IMR-90 (cell line): ENCODE measurements around the gene CCDC167. TPM values are rescaled to one million over a fixed set of nuclear protein-coding genes. Genes with fewer than 3 reads are reported as not detected.

ENCODE experiments used
- ATAC-seq: fragments of 200-7000 bp; cut with Tn5 transposase; 2 replicates; pipeline ENCODE4 v1.9.1; 2020; ENCODE audit warnings: low read depth, mild to moderate bottlenecking, moderate library complexity
- BruUV-seq: library from RNA; stranded (reverse); fragments of 400-500 nt; replicated peaks from 2 replicates; lab custom pipeline; 2021; lab: Mats Ljungman, UMichigan
- CTCF ChIA-PET: fragments of 300-600 bp; formaldehyde crosslinking; extraction: SDS; loops from one replicate; lab custom pipeline; 2021; ENCODE audit warnings: antibody characterized with exemption; lab: Yijun Ruan, JAX
- POLR2A ChIA-PET: fragments of 300-600 bp; sonication (Branson Sonifier 250); formaldehyde crosslinking; loops from one replicate; lab custom pipeline; 2022; ENCODE audit warnings: antibody characterized with exemption; ENCODE audit not compliant: unreplicated experiment; lab: Charles Lee
- DNase-seq: peaks from one replicate; pipeline ENCODE4 v3.0.0; 2013
- H2AFZ ChIP-seq: replicated peaks from 2 replicates; pipeline ENCODE3; 2013; ENCODE audit warnings: low read length, mild to moderate bottlenecking; ENCODE audit not compliant: poor library complexity
- H2AK5ac ChIP-seq: 2 replicates; pipeline ENCODE4 v1.6.1; 2013; ENCODE audit warnings: low read depth, low read length, inconsistent platforms
- H2AK9ac ChIP-seq: replicated peaks from 2 replicates; pipeline ENCODE3; 2013; ENCODE audit warnings: mild to moderate bottlenecking, low read depth, low read length, moderate library complexity; ENCODE audit not compliant: poor library complexity
- H2BK120ac ChIP-seq: 2 replicates; pipeline ENCODE4 v1.6.1; 2013; ENCODE audit warnings: low read depth, low read length, inconsistent platforms
- H2BK15ac ChIP-seq: 3 replicates; pipeline ENCODE4 v1.6.1; 2013; ENCODE audit warnings: low read depth, low read length, inconsistent platforms
- H2BK20ac ChIP-seq: 2 replicates; pipeline ENCODE4 v1.6.1; 2013; ENCODE audit warnings: low read depth, mild to moderate bottlenecking, inconsistent platforms, low read length, moderate library complexity
- H2BK5ac ChIP-seq: 2 replicates; pipeline ENCODE4 v1.6.1; 2013; ENCODE audit warnings: mild to moderate bottlenecking, low read depth, low read length, inconsistent platforms; ENCODE audit not compliant: poor library complexity, severe bottlenecking
- H3K14ac ChIP-seq: replicated peaks from 2 replicates; pipeline ENCODE4 v1.6.1; 2013; ENCODE audit warnings: low read depth, low read length, inconsistent platforms
- H3K18ac ChIP-seq: 2 replicates; pipeline ENCODE4 v1.6.1; 2013; ENCODE audit warnings: low read depth, low read length, control low read depth
- H3K23ac ChIP-seq: 2 replicates; pipeline ENCODE4 v1.6.1; 2013; ENCODE audit warnings: low read depth, low read length, inconsistent platforms
- H3K27ac ChIP-seq: 2 replicates; pipeline ENCODE4 v1.5.1; 2013; ENCODE audit warnings: mild to moderate bottlenecking, control low read depth, low read length; ENCODE audit not compliant: insufficient read depth
- H3K27me3 ChIP-seq: 2 replicates; pipeline ENCODE4 v1.6.1; 2013; ENCODE audit warnings: low read length; ENCODE audit not compliant: control insufficient read depth, insufficient read depth
- H3K36me3 ChIP-seq: 2 replicates; pipeline ENCODE4 v1.6.1; 2013; ENCODE audit warnings: low read length, mixed read lengths; ENCODE audit not compliant: control insufficient read depth, insufficient read depth
- H3K4ac ChIP-seq: 2 replicates; pipeline ENCODE4 v1.6.1; 2013; ENCODE audit warnings: low read depth, low read length, inconsistent platforms
- H3K4me1 ChIP-seq: 2 replicates; pipeline ENCODE4 v1.6.1; 2013; ENCODE audit warnings: low read length, mixed read lengths; ENCODE audit not compliant: control insufficient read depth, insufficient read depth
- H3K4me2 ChIP-seq: 2 replicates; pipeline ENCODE4 v1.6.1; 2013; ENCODE audit warnings: low read depth, mild to moderate bottlenecking, control low read depth, low read length, moderate library complexity
- H3K4me3 ChIP-seq: 2 replicates; pipeline ENCODE4 v1.5.1; 2013; ENCODE audit warnings: low read depth, mild to moderate bottlenecking, control low read depth, low read length, moderate library complexity; ENCODE audit not compliant: insufficient read depth
- H3K56ac ChIP-seq: 2 replicates; pipeline ENCODE4 v1.6.1; 2013; ENCODE audit warnings: low read length, inconsistent platforms; ENCODE audit not compliant: insufficient read depth; ENCODE audit errors: extremely low read depth
- H3K79me1 ChIP-seq, 2 experiments: 2 replicates each; pipeline ENCODE4 v1.6.1; 2013; ENCODE audit warnings: low read length in 2 of 2, inconsistent platforms in 1 of 2, low read depth in 1 of 2
- H3K9ac ChIP-seq: 2 replicates; pipeline ENCODE4 v1.6.1; 2013; ENCODE audit warnings: low read depth, low read length, control low read depth
- H3K9me1 ChIP-seq: 2 replicates; pipeline ENCODE4 v1.6.1; 2013; ENCODE audit warnings: low read length, inconsistent platforms; ENCODE audit not compliant: insufficient read depth
- H3K9me3 ChIP-seq: 2 replicates; pipeline ENCODE4 v1.6.1; 2013; ENCODE audit warnings: low read length; ENCODE audit not compliant: control insufficient read depth, insufficient read depth
- H4K20me1 ChIP-seq: 2 replicates; pipeline ENCODE4 v1.6.1; 2013; ENCODE audit warnings: low read length, inconsistent platforms; ENCODE audit not compliant: insufficient read depth
- H4K5ac ChIP-seq: 2 replicates; pipeline ENCODE4 v1.6.1; 2013; ENCODE audit warnings: mild to moderate bottlenecking, low read depth, low read length, control low read depth
- H4K8ac ChIP-seq, 2 experiments: 2 replicates each; pipeline ENCODE4 v1.6.1; 2013; ENCODE audit warnings: low read depth in 2 of 2, low read length in 2 of 2, control low read depth in 1 of 2, inconsistent platforms in 1 of 2
- H4K91ac ChIP-seq: 2 replicates; pipeline ENCODE4 v1.6.1; 2013; ENCODE audit warnings: low read depth, low read length, inconsistent platforms; ENCODE audit not compliant: insufficient read depth
- BHLHE40 ChIP-seq: fragments of 150-350 bp; IDR thresholded peaks from 2 replicates; pipeline ENCODE4 v1.6.1; 2016; ENCODE audit warnings: mild to moderate bottlenecking, low read depth, low read length
- CEBPB ChIP-seq: IDR thresholded peaks from 2 replicates; pipeline ENCODE4 v1.6.1; 2012; ENCODE audit warnings: low read depth, low read length, improper control_type of control experiment
- CHD1 ChIP-seq: IDR thresholded peaks from 2 replicates; pipeline ENCODE4 v1.6.1; 2012; ENCODE audit warnings: low read depth, low read length, improper control_type of control experiment
- ELK1 ChIP-seq: fragments of 150-350 bp; IDR thresholded peaks from 2 replicates; pipeline ENCODE4 v1.6.1; 2016; ENCODE audit warnings: low read depth, mild to moderate bottlenecking, low read length, moderate library complexity, borderline replicate concordance
- FOS ChIP-seq: fragments of 150-350 bp; IDR thresholded peaks from 2 replicates; pipeline ENCODE4 v1.6.1; 2016; ENCODE audit warnings: low read depth, low read length
- MAFK ChIP-seq: IDR thresholded peaks from 2 replicates; pipeline ENCODE4 v1.6.1; 2012; ENCODE audit warnings: low read depth, low read length, improper control_type of control experiment
- MAZ ChIP-seq: IDR thresholded peaks from 2 replicates; pipeline ENCODE4 v1.6.1; 2012; ENCODE audit warnings: low read depth, mild to moderate bottlenecking, low read length, improper control_type of control experiment, moderate library complexity, borderline replicate concordance
- MXI1 ChIP-seq: IDR thresholded peaks from 2 replicates; pipeline ENCODE4 v1.6.1; 2012; ENCODE audit warnings: low read depth, mild to moderate bottlenecking, low read length, moderate library complexity, borderline replicate concordance
- NFE2L2 ChIP-seq: fragments of 150-350 bp; IDR thresholded peaks from 2 replicates; pipeline ENCODE4 v1.6.1; 2016; ENCODE audit warnings: low read depth, mild to moderate bottlenecking, low read length
- POLR2A ChIP-seq: IDR thresholded peaks from 2 replicates; pipeline ENCODE4 v1.6.1; 2012; ENCODE audit warnings: mild to moderate bottlenecking, low read depth, low read length
- RAD21 ChIP-seq: IDR thresholded peaks from 2 replicates; pipeline ENCODE4 v1.6.1; 2012; ENCODE audit warnings: low read length, improper control_type of control experiment
- RCOR1 ChIP-seq: IDR thresholded peaks from 2 replicates; pipeline ENCODE4 v1.6.1; 2012; ENCODE audit warnings: mild to moderate bottlenecking, low read length, improper control_type of control experiment; ENCODE audit not compliant: insufficient replicate concordance
- RFX5 ChIP-seq: IDR thresholded peaks from 2 replicates; pipeline ENCODE4 v1.8.0; 2012; ENCODE audit warnings: low read depth, mild to moderate bottlenecking, low read length, moderate library complexity
- SMC3 ChIP-seq: fragments of 150-350 bp; IDR thresholded peaks from 2 replicates; pipeline ENCODE4 v1.6.1; 2016; ENCODE audit warnings: low read depth, mild to moderate bottlenecking, antibody characterized with exemption, low read length, moderate library complexity
- WGBS, 2 experiments: methylation state at CpG; one replicate each; pipeline versions ENCODE4 v1.1.5 to v1.1.7; 2013; ENCODE audit warnings: missing lambda C conversion rate in 2 of 2; ENCODE audit not compliant: insufficient read length in 1 of 2; ENCODE audit errors: extremely low coverage in 2 of 2; 5-methylcytosine and 5-hydroxymethylcytosine counted together
- dilution Hi-C: fragments of 300-500 bp; cut with HindIII; formaldehyde crosslinking; loops from one replicate; pipeline ENCODE4 v1.14.3; 2018; ENCODE audit warnings: low sequenced_read_pairs; ENCODE audit not compliant: unreplicated experiment
- in situ Hi-C: fragments of 300-500 bp; cut with MboI; formaldehyde crosslinking; loops from 3 replicates; pipeline ENCODE4 v1.14.3; 2019; ENCODE audit warnings: low sequenced_read_pairs, inconsistent platforms, mixed read lengths
- intact Hi-C: fragments of 100-400 bp; cut with micrococcal nuclease; formaldehyde crosslinking; loops from 2 replicates; pipeline ENCODE4 v1.10.0; 2022
- polyA plus RNA-seq, 3 experiments: library from polyadenylated mRNA; depleted of rRNA; stranded (reverse); fragments of >200 nt; gene quantifications; 2 replicates each; pipeline ENCODE4 v1.2.3, GENCODE V29; 2012; ENCODE audit warnings: low replicate concordance in 1 of 3
- total RNA-seq: library from RNA; depleted of rRNA; stranded (reverse); fragments of >200 nt; gene quantifications from 2 replicates; pipeline ENCODE4 v1.2.3, GENCODE V29; 2012
- TF ChIP-seq, protein P1 (sequence below): conservative IDR thresholded peaks from 2 replicates; pipeline ENCODE4 v1.5.1; 2012; ENCODE audit warnings: mild to moderate bottlenecking, low read depth, low read length, improper control_type of control experiment
- TF ChIP-seq, protein P2 (sequence below): fragments of 150-350 bp; IDR thresholded peaks from 2 replicates; pipeline ENCODE4 v1.6.1; 2017; ENCODE audit warnings: mild to moderate bottlenecking, antibody characterized with exemption, low read length, low read depth

Gene CCDC167
- total and polyA plus RNA-seq, 2 of the 4 experiments (the other 2 are of a cell fraction) = 35.8 to 96.8 TPM

- in situ Hi-C loops = no loop called here
Observed at GRCh38 chr6:37534893-37535292, 35.2 kb upstream of the CCDC167 start.

More at GRCh38 chr6:37534893-37535292, 35.2 kb upstream of the CCDC167 start:
- Histone ChIP-seq H3K27ac (no peak overlapping the region), H2BK120ac (no peak overlapping the region), H3K4me3 (no peak overlapping the region), H4K20me1 (peaks cover 8% of the 10 kb centered on the region; the same call in 1 of the 2 replicates), H3K4ac (no peak overlapping the region), H3K27me3 (peaks cover 89% of the 10 kb centered on the region), H2BK20ac (no peak overlapping the region), H3K79me1 (no peaks in the 10 kb centered on the region), H3K23ac (no peak overlapping the region), H3K9ac (no peak overlapping the region), H3K36me3 (no peaks in the 10 kb centered on the region), H2BK5ac (no peak overlapping the region), H2BK15ac (no peak overlapping the region), H4K5ac (no peak overlapping the region), H2AK9ac (no peak overlapping the region), H3K4me1 (peaks cover 4% of the 10 kb centered on the region; the same call in 1 of the 2 replicates), H3K18ac (no peak overlapping the region), H2AFZ (no peak overlapping the region), H4K8ac (no peak overlapping the region), H4K91ac (no peak overlapping the region), H3K9me3 (no peaks in the 10 kb centered on the region), H3K56ac (no peak overlapping the region), H3K4me2 (no peak overlapping the region), H3K9me1 (no peaks in the 10 kb centered on the region), H3K14ac (no peak overlapping the region), H2AK5ac (no peak overlapping the region)
- DNase-seq (no peak), ATAC-seq (no peak)
- ChIA-PET CTCF (no interaction called here), POLR2A (no interaction called here)
- TF ChIP-seq ELK1 = no peak
- TF ChIP-seq NFE2L2 = no peak
- no peak for TF ChIP-seq FOS
- no peak for TF ChIP-seq BHLHE40
- TF ChIP-seq SMC3 = no peak
- no peak for TF ChIP-seq MXI1
- no peak for TF ChIP-seq RCOR1
- no peak for TF ChIP-seq MAFK
- TF ChIP-seq RFX5 = no peak
- TF ChIP-seq, protein P1, sequence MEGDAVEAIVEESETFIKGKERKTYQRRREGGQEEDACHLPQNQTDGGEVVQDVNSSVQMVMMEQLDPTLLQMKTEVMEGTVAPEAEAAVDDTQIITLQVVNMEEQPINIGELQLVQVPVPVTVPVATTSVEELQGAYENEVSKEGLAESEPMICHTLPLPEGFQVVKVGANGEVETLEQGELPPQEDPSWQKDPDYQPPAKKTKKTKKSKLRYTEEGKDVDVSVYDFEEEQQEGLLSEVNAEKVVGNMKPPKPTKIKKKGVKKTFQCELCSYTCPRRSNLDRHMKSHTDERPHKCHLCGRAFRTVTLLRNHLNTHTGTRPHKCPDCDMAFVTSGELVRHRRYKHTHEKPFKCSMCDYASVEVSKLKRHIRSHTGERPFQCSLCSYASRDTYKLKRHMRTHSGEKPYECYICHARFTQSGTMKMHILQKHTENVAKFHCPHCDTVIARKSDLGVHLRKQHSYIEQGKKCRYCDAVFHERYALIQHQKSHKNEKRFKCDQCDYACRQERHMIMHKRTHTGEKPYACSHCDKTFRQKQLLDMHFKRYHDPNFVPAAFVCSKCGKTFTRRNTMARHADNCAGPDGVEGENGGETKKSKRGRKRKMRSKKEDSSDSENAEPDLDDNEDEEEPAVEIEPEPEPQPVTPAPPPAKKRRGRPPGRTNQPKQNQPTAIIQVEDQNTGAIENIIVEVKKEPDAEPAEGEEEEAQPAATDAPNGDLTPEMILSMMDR = no peak
- TF ChIP-seq, protein P2, sequence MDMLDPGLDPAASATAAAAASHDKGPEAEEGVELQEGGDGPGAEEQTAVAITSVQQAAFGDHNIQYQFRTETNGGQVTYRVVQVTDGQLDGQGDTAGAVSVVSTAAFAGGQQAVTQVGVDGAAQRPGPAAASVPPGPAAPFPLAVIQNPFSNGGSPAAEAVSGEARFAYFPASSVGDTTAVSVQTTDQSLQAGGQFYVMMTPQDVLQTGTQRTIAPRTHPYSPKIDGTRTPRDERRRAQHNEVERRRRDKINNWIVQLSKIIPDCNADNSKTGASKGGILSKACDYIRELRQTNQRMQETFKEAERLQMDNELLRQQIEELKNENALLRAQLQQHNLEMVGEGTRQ = no peak
- TF ChIP-seq MAZ = no peak
- TF ChIP-seq POLR2A = no peak
- no peak for TF ChIP-seq CHD1
- no peak for TF ChIP-seq RAD21
- no peak for TF ChIP-seq CEBPB
- dilution Hi-C loops = no loop called here
- BruUV-seq = no TSS peak
- intact Hi-C loops = no loop called here
- no CpG with 5 or more reads among the region's 2 CpGs for WGBS, 2 experiments
